ENCODE results near the gene UBL3. TPM values are rescaled to one million over a fixed set of nuclear protein-coding genes. Genes with fewer than 3 reads are reported as not detected.

UBL3 gene
- total RNA-seq (10 to 100 TPM; 37.2 to 43.3 TPM), polyA plus RNA-seq (ENCODE audit: insufficient read length in 6 of 6) (10 to 100 TPM; 38.6 to 50.4 (median 45.5) TPM)
- long read RNA-seq, donor 1, full-length matches to known transcripts, result 23 of 23 reads
- long read RNA-seq, donor 1, partial matches to known transcripts, result 0 of 23 reads
- long read RNA-seq, donor 1, other reads (novel, unspliced or antisense), result 0 of 23 reads
- long read RNA-seq, donor 2, full-length matches to known transcripts, result 21 of 21 reads
- long read RNA-seq, donor 2, partial matches to known transcripts, result 0 of 21 reads
- long read RNA-seq, donor 2, other reads (novel, unspliced or antisense), result 0 of 21 reads
- long read RNA-seq, donor 3, full-length matches to known transcripts, result 18 of 18 reads
- long read RNA-seq, donor 3, partial matches to known transcripts, result 0 of 18 reads
- long read RNA-seq, donor 3, other reads (novel, unspliced or antisense), result 0 of 18 reads
- long read RNA-seq, donor 4, full-length matches to known transcripts, result 8 of 10 reads
- long read RNA-seq, donor 4, partial matches to known transcripts, result 0 of 10 reads
- long read RNA-seq, donor 4, other reads (novel, unspliced or antisense), result 2 of 10 reads
- long read RNA-seq, donor 5, full-length matches to known transcripts, result 23 of 23 reads
- long read RNA-seq, donor 5, partial matches to known transcripts, result 0 of 23 reads
- long read RNA-seq, donor 5, other reads (novel, unspliced or antisense), result 0 of 23 reads
- long read RNA-seq, donor 6, full-length matches to known transcripts, result 20 of 20 reads
- long read RNA-seq, donor 6, partial matches to known transcripts, result 0 of 20 reads
- long read RNA-seq, donor 6, other reads (novel, unspliced or antisense), result 0 of 20 reads
- long read RNA-seq, donor 7, full-length matches to known transcripts, result 8 of 8 reads
- long read RNA-seq, donor 7, partial matches to known transcripts, result 0 of 8 reads
- long read RNA-seq, donor 7, other reads (novel, unspliced or antisense), result 0 of 8 reads
- long read RNA-seq, donor 8, full-length matches to known transcripts, result 22 of 22 reads
- long read RNA-seq, donor 8, partial matches to known transcripts, result 0 of 22 reads
- long read RNA-seq, donor 8, other reads (novel, unspliced or antisense), result 0 of 22 reads
- long read RNA-seq, donor 9, result 0 reads
- long read RNA-seq, donor 10, full-length matches to known transcripts, result 4 of 4 reads
- long read RNA-seq, donor 10, partial matches to known transcripts, result 0 of 4 reads
- long read RNA-seq, donor 10, other reads (novel, unspliced or antisense), result 0 of 4 reads
- long read RNA-seq, donor 11, full-length matches to known transcripts, result 104 of 110 reads
- long read RNA-seq, donor 11, partial matches to known transcripts, result 6 of 110 reads
- long read RNA-seq, donor 11, other reads (novel, unspliced or antisense), result 0 of 110 reads
- long read RNA-seq, donor 12, full-length matches to known transcripts, result 20 of 20 reads
- long read RNA-seq, donor 12, partial matches to known transcripts, result 0 of 20 reads
- long read RNA-seq, donor 12, other reads (novel, unspliced or antisense), result 0 of 20 reads

GRCh38 chr13:29850213-29850898 lies at the start of gene UBL3:
Gene UBL3, minus strand, starts transcription at chr13:29850617. Its CDS starts 1,079 bp downstream, at chr13:29849538.
- H3K9me3 ChIP-seq, result no peaks in the 10 kb centered on the region
- ATAC-seq, result peak; percentile 92
- intact Hi-C loops (cut with DNase I), result no loop called here
- no peak for TF ChIP-seq CTCF (IDR thresholded peaks at IDR 0.05)
- peaks cover 15 to 26% of the 10 kb centered on the region in 2 donors for H3K4me1 ChIP-seq
- no peaks in the 10 kb centered on the region for H3K36me3 ChIP-seq
- H3K27me3 ChIP-seq, result no peaks in the 10 kb centered on the region
- peak; percentile 97 to 99 (median 98) for DNase-seq
- H3K27ac ChIP-seq, result peak within 1 kb of the TSS; percentile 96 to 99
- H3K4me3 ChIP-seq, result peak within 1 kb of the TSS; percentile 52 to 88

- intact Hi-C loops (cut with DNase I), result no loop called here
- H3K27ac ChIP-seq, result no peak overlapping the region
- H3K4me1 ChIP-seq, result peaks cover under 1 to 1% of the 10 kb centered on the region in 2 donors
- DNase-seq (no peak), ATAC-seq (no peak)
- H3K4me3 ChIP-seq, result no peak overlapping the region
- H3K36me3 ChIP-seq, result no peaks in the 10 kb centered on the region
- TF ChIP-seq CTCF (IDR thresholded peaks at IDR 0.05), result no peak
- no peaks in the 10 kb centered on the region for H3K9me3 ChIP-seq
- H3K27me3 ChIP-seq, result no peaks in the 10 kb centered on the region
Observed at GRCh38 chr13:29897102-29897501, 46.7 kb upstream of the UBL3 start.

GRCh38 chr13:29893438-29893837 lies 43.0 kb upstream of the UBL3 start:
- Histone ChIP-seq H3K4me3 (no peak overlapping the region), H3K27ac (no peak overlapping the region), H3K4me1 (no peaks in the 10 kb centered on the region), H3K9me3 (no peaks in the 10 kb centered on the region), H3K36me3 (no peaks in the 10 kb centered on the region), H3K27me3 (no peaks in the 10 kb centered on the region)
- no peak for DNase-seq
- TF ChIP-seq CTCF (IDR thresholded peaks at IDR 0.05), result no peak
- ATAC-seq, result no peak
- intact Hi-C loops (cut with DNase I), result no loop called here

GRCh38 chr13:29892151-29892550 lies 41.7 kb upstream of the UBL3 start:
- H3K27me3 ChIP-seq, result no peaks in the 10 kb centered on the region
- no peak overlapping the region for H3K4me3 ChIP-seq
- ATAC-seq (no peak), DNase-seq (no peak)
- H3K27ac ChIP-seq, result no peak overlapping the region
- TF ChIP-seq CTCF (IDR thresholded peaks at IDR 0.05), result no peak
- intact Hi-C loops (cut with DNase I), result no loop called here
- H3K4me1 ChIP-seq, result no peaks in the 10 kb centered on the region
- H3K36me3 ChIP-seq, result no peaks in the 10 kb centered on the region
- H3K9me3 ChIP-seq, result no peaks in the 10 kb centered on the region
